ENCODE measurements around the gene NRAS. TPM values are rescaled to one million over a fixed set of nuclear protein-coding genes. Genes with fewer than 3 reads are reported as not detected.

The NRAS gene
- total and polyA plus RNA-seq, 3 donors from 2014 or later: 17.4 to 24.6 (median 22.8) TPM

GRCh38 chr1:114741963-114742746, 25.6 kb upstream of the NRAS start:
- H3K27ac ChIP-seq: no peak overlapping the region
- no peaks in the 10 kb centered on the region for H3K36me3 ChIP-seq (ENCODE audit: low read depth, missing control alignments)
- H3K27me3 ChIP-seq: no peaks in the 10 kb centered on the region
- 91 to 94% methylated on average over 11 of the region's 11 CpGs for WGBS, 2 donors
- no peaks in the 10 kb centered on the region for H3K4me1 ChIP-seq
- intact Hi-C loops (cut with DNase I; ENCODE audit: low total_unique reads): no loop called here
- TF ChIP-seq CTCF (IDR thresholded peaks at IDR 0.05) (no peak), POLR2A (IDR thresholded peaks at IDR 0.05) (no peak)
- no peak for DNase-seq
- H3K9me3 ChIP-seq: no peaks in the 10 kb centered on the region
- H3K4me3 ChIP-seq: no peak overlapping the region

GRCh38 chr1:114740331-114740730, 23.8 kb upstream of the NRAS start:
- intact Hi-C loops (cut with DNase I; ENCODE audit: low total_unique reads): no loop called here
- no peak for DNase-seq
- Histone ChIP-seq H3K4me1 (no peaks in the 10 kb centered on the region), H3K4me3 (no peak overlapping the region), H3K27ac (no peak overlapping the region), H3K36me3 (ENCODE audit: low read depth, missing control alignments) (no peaks in the 10 kb centered on the region), H3K9me3 (no peaks in the 10 kb centered on the region), H3K27me3 (no peaks in the 10 kb centered on the region)
- no peak for TF ChIP-seq POLR2A (IDR thresholded peaks at IDR 0.05)
- TF ChIP-seq CTCF (IDR thresholded peaks at IDR 0.05): no peak
- WGBS, 2 donors: 91 to 94% methylated on average over 1 of the region's 1 CpG

- H3K36me3 ChIP-seq (ENCODE audit: low read depth, missing control alignments): no peaks in the 10 kb centered on the region
- no peaks in the 10 kb centered on the region for H3K27me3 ChIP-seq
- TF ChIP-seq CTCF (IDR thresholded peaks at IDR 0.05): no peak
- no peak overlapping the region for H3K4me3 ChIP-seq
- DNase-seq: no peak
- H3K9me3 ChIP-seq: no peaks in the 10 kb centered on the region
- intact Hi-C loops (cut with DNase I; ENCODE audit: low total_unique reads): no loop called here
- H3K27ac ChIP-seq: no peak overlapping the region
- H3K4me1 ChIP-seq: no peaks in the 10 kb centered on the region
- 95 to 96% methylated on average over 6 of the region's 6 CpGs for WGBS, 2 donors
These were observed 20.8 kb upstream of the NRAS start for GRCh38 chr1:114737314-114737849.

GRCh38 chr1:114735479-114735878, 18.9 kb upstream of the NRAS start:
- TF ChIP-seq POLR2A (IDR thresholded peaks at IDR 0.05) (no peak), CTCF (IDR thresholded peaks at IDR 0.05) (no peak)
- no peaks in the 10 kb centered on the region for H3K36me3 ChIP-seq (ENCODE audit: low read depth, missing control alignments)
- H3K27ac ChIP-seq: no peak overlapping the region
- no peak for DNase-seq
- WGBS, 2 donors: 80 to 88% methylated on average over 1 of the region's 1 CpG
- intact Hi-C loops (cut with DNase I; ENCODE audit: low total_unique reads): no loop called here
- no peaks in the 10 kb centered on the region for H3K9me3 ChIP-seq
- H3K27me3 ChIP-seq: no peaks in the 10 kb centered on the region
- H3K4me1 ChIP-seq: no peaks in the 10 kb centered on the region
- no peak overlapping the region for H3K4me3 ChIP-seq

- Histone ChIP-seq H3K36me3 (ENCODE audit: low read depth, missing control alignments) (no peaks in the 10 kb centered on the region), H3K9me3 (no peaks in the 10 kb centered on the region), H3K27ac (no peak overlapping the region), H3K4me3 (no peak overlapping the region), H3K4me1 (no peaks in the 10 kb centered on the region), H3K27me3 (no peaks in the 10 kb centered on the region)
- DNase-seq: no peak
- TF ChIP-seq POLR2A (IDR thresholded peaks at IDR 0.05): no peak
- intact Hi-C loops (cut with DNase I; ENCODE audit: low total_unique reads): no loop called here
- 90 to 96% methylated on average over 1 of the region's 1 CpG for WGBS, 2 donors
These were observed 13.2 kb upstream of the NRAS start for GRCh38 chr1:114729782-114730181.

Measured in testis (tissue), 3 donors.